ENCODE results near the gene SCNN1B. TPM values are rescaled to one million over a fixed set of nuclear protein-coding genes. Genes with fewer than 3 reads are reported as not detected.

Gene SCNN1B
- total and polyA plus RNA-seq, 2 donors (not counting 1 experiment from before 2014, with no cell fraction given), result not detected

GRCh38 chr16:23391381-23392222, 89.5 kb downstream of the SCNN1B start:
- no peak overlapping the region for H3K27ac ChIP-seq (ENCODE audit: insufficient read depth, low read length)
- H3K36me3 ChIP-seq (ENCODE audit: control insufficient read depth, insufficient read depth, low read length), result peaks cover 2% of the 10 kb centered on the region
- DNase-seq (ENCODE audit: low read depth in 2 of 2), result no peak
- H3K4me1 ChIP-seq (ENCODE audit: control insufficient read depth, extremely low read depth, insufficient read depth, low read length), result no peaks in the 10 kb centered on the region
- no peak overlapping the region for H2AFZ ChIP-seq (ENCODE audit: low read length)
- no peaks in the 10 kb centered on the region for H3K9me3 ChIP-seq (ENCODE audit: control insufficient read depth, insufficient read depth, low read depth, low read length)
- H3K9ac ChIP-seq (ENCODE audit: insufficient read depth, low read length), result no peak overlapping the region
- H3K27me3 ChIP-seq (ENCODE audit: control insufficient read depth, insufficient read depth, low read length), result no peaks in the 10 kb centered on the region
- no peaks in the 10 kb centered on the region for H4K20me1 ChIP-seq (ENCODE audit: control insufficient read depth, extremely low read depth, insufficient read depth, low read length)
- TF ChIP-seq EZH2 (IDR thresholded peaks at IDR 0.05; ENCODE audit: low read length, missing control alignments), result no peak
- no peak for TF ChIP-seq CTCF (conservative IDR thresholded peaks at IDR 0.05 in 1 of 2, IDR thresholded peaks at IDR 0.05 in 1 of 2; ENCODE audit: low read depth in 1 of 2, low read length in 2 of 2)
- H3K79me2 ChIP-seq (ENCODE audit: control insufficient read depth, insufficient read depth, low read length), result no peaks in the 10 kb centered on the region
- no peak overlapping the region for H3K4me3 ChIP-seq (replicated peaks in 1 of 4; ENCODE audit: control extremely low read depth in 1 of 4, insufficient read depth in 1 of 4, low read depth in 3 of 4, low read length in 4 of 4)
- H3K4me2 ChIP-seq (ENCODE audit: extremely low read depth, insufficient read depth, low read length), result no peak overlapping the region

GRCh38 chr16:23392223-23392600, 90.1 kb downstream of the SCNN1B start:
- no peak overlapping the region for H3K4me3 ChIP-seq (replicated peaks in 1 of 4; ENCODE audit: control extremely low read depth in 1 of 4, insufficient read depth in 1 of 4, low read depth in 3 of 4, low read length in 4 of 4)
- no peaks in the 10 kb centered on the region for H3K4me1 ChIP-seq (ENCODE audit: control insufficient read depth, extremely low read depth, insufficient read depth, low read length)
- H3K9ac ChIP-seq (ENCODE audit: insufficient read depth, low read length), result no peak overlapping the region
- H2AFZ ChIP-seq (ENCODE audit: low read length), result no peak overlapping the region
- H3K27ac ChIP-seq (ENCODE audit: insufficient read depth, low read length), result no peak overlapping the region
- TF ChIP-seq CTCF (conservative IDR thresholded peaks at IDR 0.05 in 1 of 2, IDR thresholded peaks at IDR 0.05 in 1 of 2; ENCODE audit: low read depth in 1 of 2, low read length in 2 of 2) (no peak), EZH2 (IDR thresholded peaks at IDR 0.05; ENCODE audit: low read length, missing control alignments) (no peak)
- peaks cover 2% of the 10 kb centered on the region for H3K36me3 ChIP-seq (ENCODE audit: control insufficient read depth, insufficient read depth, low read length)
- H3K9me3 ChIP-seq (ENCODE audit: control insufficient read depth, insufficient read depth, low read depth, low read length), result no peaks in the 10 kb centered on the region
- no peaks in the 10 kb centered on the region for H3K27me3 ChIP-seq (ENCODE audit: control insufficient read depth, insufficient read depth, low read length)
- DNase-seq (ENCODE audit: low read depth in 2 of 2), result no peak
- no peaks in the 10 kb centered on the region for H3K79me2 ChIP-seq (ENCODE audit: control insufficient read depth, insufficient read depth, low read length)
- no peak overlapping the region for H3K4me2 ChIP-seq (ENCODE audit: extremely low read depth, insufficient read depth, low read length)
- no peaks in the 10 kb centered on the region for H4K20me1 ChIP-seq (ENCODE audit: control insufficient read depth, extremely low read depth, insufficient read depth, low read length)

GRCh38 chr16:23394141-23394831, 92.2 kb downstream of the SCNN1B start:
- TF ChIP-seq CTCF (conservative IDR thresholded peaks at IDR 0.05 in 1 of 2, IDR thresholded peaks at IDR 0.05 in 1 of 2; ENCODE audit: low read depth in 1 of 2, low read length in 2 of 2) (no peak), EZH2 (IDR thresholded peaks at IDR 0.05; ENCODE audit: low read length, missing control alignments) (no peak)
- no peak overlapping the region for H2AFZ ChIP-seq (ENCODE audit: low read length)
- H3K4me3 ChIP-seq (replicated peaks in 1 of 4; ENCODE audit: control extremely low read depth in 1 of 4, insufficient read depth in 1 of 4, low read depth in 3 of 4, low read length in 4 of 4), result no peak overlapping the region
- no peak overlapping the region for H3K4me2 ChIP-seq (ENCODE audit: extremely low read depth, insufficient read depth, low read length)
- H3K27ac ChIP-seq (ENCODE audit: insufficient read depth, low read length), result no peak overlapping the region
- H3K4me1 ChIP-seq (ENCODE audit: control insufficient read depth, extremely low read depth, insufficient read depth, low read length), result no peaks in the 10 kb centered on the region
- no peaks in the 10 kb centered on the region for H3K36me3 ChIP-seq (ENCODE audit: control insufficient read depth, insufficient read depth, low read length)
- DNase-seq (ENCODE audit: low read depth in 2 of 2), result no peak
- no peaks in the 10 kb centered on the region for H4K20me1 ChIP-seq (ENCODE audit: control insufficient read depth, extremely low read depth, insufficient read depth, low read length)
- no peaks in the 10 kb centered on the region for H3K27me3 ChIP-seq (ENCODE audit: control insufficient read depth, insufficient read depth, low read length)
- H3K9ac ChIP-seq (ENCODE audit: insufficient read depth, low read length), result no peak overlapping the region
- no peaks in the 10 kb centered on the region for H3K79me2 ChIP-seq (ENCODE audit: control insufficient read depth, insufficient read depth, low read length)
- no peaks in the 10 kb centered on the region for H3K9me3 ChIP-seq (ENCODE audit: control insufficient read depth, insufficient read depth, low read depth, low read length)
